Loucy (cell line): ENCODE data around the gene DUSP2.

Source experiments
- EZH2phosphoT487 ChIP-seq: fragments of 200-600 bp; IDR thresholded peaks from 2 replicates; pipeline ENCODE4 v1.6.1; 2018; ENCODE audit warnings: antibody characterized with exemption, mild to moderate bottlenecking, moderate library complexity, borderline replicate concordance
- TF ChIP-seq, protein P1 (sequence below): fragments of 200-600 bp; sonication (generic); conservative IDR thresholded peaks from 2 replicates; pipeline ENCODE4 v1.5.1; 2014; ENCODE audit warnings: mild to moderate bottlenecking, antibody characterized with exemption, low read length

DNA sequence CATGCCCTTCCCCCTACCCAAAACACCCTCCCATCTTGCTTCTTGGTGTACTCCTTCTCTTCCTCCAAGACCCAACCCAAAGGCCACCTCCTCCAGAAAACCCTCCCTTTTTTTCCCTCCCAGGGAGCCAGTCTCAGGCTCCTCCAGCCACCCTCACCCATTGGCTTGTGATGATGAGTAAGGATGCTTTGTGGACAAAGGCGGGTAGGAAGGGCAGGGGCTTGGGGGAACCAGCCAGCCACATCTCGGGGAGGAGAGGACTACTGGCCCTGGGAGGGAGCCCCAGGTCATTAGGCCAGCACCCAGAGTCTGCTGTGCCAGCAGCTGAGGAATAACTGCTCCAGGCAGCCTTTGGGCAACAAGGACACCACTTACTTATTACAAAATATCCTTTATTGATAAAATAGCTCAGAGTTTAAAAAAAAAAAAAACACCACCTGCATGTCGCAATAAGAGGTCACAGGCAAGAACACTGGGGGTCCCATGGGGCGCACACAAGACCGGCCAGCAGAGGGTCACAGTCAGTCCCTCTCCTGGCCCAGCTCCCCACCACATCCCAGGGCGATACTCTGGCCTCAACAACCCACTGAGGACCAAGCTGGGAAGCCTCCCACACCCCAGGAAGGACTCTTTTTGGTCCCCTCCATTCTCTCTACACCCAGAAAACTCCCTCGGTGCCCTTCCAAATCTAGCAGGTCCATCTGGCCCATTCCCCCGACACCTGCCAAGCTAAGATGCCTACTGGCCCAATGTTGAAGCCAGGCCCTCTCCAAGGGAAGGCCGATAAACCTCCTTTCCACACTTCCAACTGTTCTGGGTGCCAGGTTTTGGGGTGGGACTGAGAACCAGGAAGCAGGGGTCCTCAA, 32.5 kb downstream of the DUSP2 start:
- TF ChIP-seq, protein P1, sequence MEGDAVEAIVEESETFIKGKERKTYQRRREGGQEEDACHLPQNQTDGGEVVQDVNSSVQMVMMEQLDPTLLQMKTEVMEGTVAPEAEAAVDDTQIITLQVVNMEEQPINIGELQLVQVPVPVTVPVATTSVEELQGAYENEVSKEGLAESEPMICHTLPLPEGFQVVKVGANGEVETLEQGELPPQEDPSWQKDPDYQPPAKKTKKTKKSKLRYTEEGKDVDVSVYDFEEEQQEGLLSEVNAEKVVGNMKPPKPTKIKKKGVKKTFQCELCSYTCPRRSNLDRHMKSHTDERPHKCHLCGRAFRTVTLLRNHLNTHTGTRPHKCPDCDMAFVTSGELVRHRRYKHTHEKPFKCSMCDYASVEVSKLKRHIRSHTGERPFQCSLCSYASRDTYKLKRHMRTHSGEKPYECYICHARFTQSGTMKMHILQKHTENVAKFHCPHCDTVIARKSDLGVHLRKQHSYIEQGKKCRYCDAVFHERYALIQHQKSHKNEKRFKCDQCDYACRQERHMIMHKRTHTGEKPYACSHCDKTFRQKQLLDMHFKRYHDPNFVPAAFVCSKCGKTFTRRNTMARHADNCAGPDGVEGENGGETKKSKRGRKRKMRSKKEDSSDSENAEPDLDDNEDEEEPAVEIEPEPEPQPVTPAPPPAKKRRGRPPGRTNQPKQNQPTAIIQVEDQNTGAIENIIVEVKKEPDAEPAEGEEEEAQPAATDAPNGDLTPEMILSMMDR: no peak
- TF ChIP-seq EZH2phosphoT487: no peak
